ENCODE data around the gene CFAP74.

Gene CFAP74

DNA sequence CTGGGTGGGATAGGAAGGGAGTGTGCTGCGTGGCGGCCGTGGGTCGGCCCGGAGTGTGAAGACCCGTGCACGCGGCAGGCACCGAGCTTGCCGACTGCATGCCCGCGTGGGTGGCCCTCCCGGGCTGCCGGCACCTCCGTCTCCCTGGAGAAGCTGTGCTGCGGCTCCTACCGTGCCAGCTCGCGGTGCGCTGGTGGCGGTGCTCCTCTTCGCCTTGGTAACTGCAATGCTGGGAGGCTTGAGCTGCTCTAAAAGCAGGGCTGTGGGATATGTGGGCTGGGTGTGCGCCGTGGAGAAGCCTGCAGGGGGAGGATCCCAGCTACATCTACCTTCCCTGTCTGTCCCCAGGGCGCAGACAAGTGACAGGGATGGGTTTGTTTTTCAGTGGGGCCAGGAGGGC, 18.0 kb upstream of the CFAP74 start:
- no peak for DNase-seq (ENCODE audit: low read depth in 2 of 2)

DNA sequence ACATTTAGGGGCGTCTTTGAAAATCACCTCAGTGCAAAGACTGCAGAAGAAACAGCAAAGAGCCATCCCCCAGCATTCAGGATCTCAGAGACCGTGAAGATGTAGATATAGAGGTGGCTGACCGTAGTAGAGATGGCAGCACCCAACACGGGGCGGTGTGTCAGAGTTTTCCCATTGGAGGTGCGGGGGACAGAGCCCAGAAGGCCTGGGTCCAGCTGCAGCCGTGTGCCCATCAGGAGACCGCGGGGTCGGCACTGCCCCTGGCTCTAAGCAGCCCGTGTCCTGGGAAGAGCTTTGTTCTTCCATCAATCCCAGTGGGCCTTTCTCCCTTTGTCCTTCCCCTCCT, 16.7 kb upstream of the CFAP74 start:
- no peak for DNase-seq (ENCODE audit: low read depth in 2 of 2)

DNA sequence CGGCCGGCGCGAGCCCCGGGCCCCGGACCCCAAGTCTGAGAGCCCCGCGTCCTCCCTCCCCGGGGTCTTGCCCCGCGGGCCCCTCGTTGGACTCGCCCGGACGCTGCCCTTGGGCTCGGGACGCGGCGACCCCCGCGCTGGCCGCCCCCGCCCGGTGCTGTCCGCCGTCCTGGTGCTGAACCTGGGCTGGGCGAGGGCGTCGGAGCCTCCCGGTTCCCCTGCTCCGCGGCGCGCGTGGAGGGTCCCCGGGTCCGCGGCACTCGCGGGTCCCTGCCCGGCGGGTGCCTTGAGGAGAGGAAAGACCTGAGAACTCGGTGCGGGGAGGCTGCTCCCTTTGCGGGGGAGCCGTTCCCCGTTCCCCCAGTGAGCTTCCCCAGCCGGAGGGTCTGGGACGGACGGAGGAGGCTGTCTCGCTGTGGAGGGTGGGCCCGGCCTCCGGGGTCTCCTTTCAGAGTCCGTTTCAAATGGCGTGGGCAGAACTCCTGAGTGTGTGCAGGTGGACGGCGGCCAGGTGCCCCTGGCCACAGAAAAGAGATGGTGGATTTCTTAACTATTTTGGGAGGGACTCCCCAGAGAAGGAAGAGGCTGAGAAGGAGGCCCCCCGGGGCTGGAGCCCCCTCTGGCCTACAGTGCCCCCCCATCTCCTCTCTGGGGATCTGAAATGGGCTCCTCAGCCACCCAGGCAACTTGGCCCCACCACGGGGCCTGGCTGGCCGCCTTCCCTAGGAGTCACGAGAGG, 16.2 kb upstream of the CFAP74 start:
- no peak for DNase-seq (ENCODE audit: low read depth in 2 of 2)

DNA sequence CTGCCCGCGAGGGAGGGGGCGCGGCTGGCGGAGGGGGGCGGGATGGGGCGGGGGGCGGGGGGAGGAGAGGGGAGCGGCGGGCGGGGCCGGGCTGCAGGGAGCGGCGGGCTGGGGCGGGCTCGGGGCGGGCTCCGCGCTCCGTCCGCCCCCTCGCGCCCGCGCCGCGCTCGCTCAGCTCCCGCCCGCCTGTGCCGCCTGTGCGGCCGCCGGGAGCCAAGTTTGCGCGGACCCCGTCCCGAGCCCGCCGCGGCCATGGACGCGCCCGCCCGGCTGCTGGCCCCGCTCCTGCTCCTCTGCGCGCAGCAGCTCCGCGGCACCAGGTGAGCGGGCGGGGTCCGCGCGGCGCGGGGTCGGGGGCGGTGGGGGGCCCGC, 15.6 kb upstream of the CFAP74 start, which contains the start of gene GABRD:
GABRD (plus strand) TSS at position 174 of the 372 bp plus-strand sequence; CDS start at position 253, 79 bp downstream.
- DNase-seq (ENCODE audit: low read depth in 2 of 2): no peak

DNA sequence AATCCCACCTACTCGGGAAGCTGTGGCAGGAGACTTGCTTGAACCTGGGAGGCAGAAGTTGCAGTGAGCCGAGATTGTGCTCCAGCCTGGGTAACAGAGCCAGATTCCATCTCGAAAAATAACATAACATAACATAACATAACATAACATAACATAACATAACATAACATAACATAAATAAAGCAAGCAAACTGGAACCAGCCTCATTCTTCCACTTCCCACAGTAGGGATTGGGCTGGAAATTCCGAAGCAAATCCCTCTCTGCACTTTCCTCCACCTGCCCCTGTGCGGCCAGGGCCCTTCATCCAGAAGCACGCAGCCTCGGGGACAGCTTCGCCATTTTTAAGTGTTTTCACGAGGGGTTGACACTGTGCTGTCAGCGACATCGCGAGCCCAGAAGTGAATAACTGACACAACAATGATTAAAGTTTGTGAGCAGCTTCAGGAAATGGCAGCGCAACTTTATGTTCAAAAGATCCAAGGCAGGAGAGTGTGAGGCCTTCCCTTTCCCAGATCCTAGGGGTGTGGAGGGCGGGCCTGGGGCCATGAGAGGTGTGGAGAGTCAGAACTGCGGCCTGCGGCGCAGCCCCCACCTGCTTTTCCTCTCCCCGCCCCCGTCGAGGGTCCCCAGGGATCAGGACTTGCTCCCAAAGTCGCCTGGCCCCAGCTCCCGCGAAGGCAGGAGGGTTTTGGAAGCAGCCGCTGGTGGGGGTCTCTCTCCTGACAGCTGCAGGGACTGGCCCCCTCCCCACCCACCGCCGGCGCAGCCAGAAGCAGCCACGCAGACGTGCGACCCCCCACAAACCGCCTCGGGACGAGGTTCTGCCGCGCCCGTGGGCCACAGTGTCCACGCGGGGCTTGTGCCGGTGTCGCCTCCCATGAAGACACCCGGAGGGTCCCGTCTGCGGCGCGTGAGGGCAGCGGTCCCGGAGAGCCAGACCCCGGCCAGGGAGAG, 14.9 kb upstream of the CFAP74 start:
- DNase-seq (ENCODE audit: low read depth in 2 of 2): no peak

- DNase-seq (ENCODE audit: low read depth in 2 of 2): no peak
These were observed 12.5 kb upstream of the CFAP74 start for GRCh38 chr1:2016123-2016522.

- DNase-seq (ENCODE audit: low read depth in 2 of 2): no peak
These were observed 11.5 kb upstream of the CFAP74 start for GRCh38 chr1:2014741-2015735.

DNA sequence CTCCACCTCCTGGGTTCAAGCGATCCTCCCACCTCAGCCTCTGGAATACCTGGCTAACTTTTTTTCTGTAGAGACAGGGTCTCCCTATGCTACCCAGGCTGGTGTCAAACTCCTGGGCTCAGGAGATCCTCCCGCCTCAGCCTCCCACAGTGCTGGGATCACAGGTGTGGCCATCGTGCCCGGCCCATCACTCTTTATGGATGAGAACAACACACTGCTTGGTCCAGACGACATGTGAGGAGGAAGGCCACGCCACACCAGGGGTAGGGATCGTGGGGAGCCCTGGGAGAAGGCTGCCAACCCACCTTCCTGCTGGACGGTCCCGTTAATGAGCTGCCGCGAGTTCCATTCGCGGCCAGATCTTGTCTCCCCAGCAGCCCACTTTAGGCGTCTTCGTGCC, 10.6 kb upstream of the CFAP74 start:
- no peak for DNase-seq (ENCODE audit: low read depth in 2 of 2)

DNA sequence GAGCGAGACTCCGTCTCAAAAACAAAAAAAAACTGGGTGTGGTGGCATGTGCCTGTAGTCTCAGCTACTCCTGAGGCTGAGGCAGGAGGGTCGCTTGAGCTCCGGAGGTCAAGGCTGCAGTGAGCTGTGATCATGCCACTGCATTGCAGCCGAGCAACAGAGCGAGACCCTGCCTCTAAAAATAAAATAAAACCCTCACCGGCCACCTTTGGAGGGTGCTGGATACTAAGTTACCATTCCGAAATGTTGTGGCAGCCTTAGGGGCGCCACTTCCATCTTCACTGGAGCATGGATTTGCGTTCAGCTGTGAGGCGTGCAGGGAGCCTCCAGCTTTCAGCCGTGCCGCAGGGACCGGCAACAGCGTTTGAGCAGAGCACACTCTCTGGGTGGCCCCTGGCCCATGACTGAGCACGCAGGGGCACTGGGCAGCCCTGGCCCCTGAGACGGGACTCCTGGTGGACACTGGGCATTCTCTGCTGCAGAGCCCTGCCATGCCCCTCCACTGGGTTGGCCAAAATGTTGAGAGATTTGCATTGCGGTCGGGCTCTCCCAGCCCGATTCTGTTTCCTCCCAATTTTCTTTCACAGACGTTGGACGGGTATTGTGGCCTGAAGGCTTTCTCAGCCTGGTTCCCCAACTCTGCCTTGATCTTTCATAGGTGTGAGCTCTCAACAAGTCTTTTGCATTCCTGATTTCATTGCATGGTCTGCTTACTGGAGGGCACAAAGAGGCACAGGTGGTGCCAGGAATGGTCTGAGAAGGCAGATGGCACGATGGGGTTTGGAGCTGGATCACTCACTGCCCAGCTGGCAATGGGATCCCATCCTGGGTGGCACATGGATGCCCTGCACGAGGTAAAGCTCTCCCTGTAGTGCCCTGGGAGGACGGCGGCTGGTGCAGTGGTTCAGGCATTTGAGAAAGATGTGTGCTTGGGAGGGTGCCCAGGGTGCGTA, 5.8 kb upstream of the CFAP74 start:
- no peak for DNase-seq (ENCODE audit: low read depth in 2 of 2)

DNA sequence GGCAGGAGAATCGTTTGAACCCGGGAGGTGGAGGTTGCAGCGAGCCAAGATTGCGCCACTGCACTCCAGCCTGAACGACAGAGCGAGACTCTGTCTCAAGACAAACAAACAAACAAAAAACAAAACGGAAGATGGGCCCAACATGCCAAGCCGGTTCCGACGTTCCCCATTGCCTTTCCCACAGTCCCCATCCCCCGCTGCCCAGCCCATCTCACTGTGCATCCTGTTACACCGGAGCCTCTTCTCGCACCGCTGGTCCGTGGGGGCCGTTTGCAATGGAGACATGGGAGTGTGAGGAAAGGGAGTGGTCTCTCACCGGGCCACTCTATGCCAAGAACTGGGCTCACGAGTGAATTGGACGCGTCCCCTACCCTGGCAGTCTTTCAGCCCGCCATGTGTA, 1.3 kb upstream of the CFAP74 start:
- DNase-seq (ENCODE audit: low read depth in 2 of 2): no peak

DNA sequence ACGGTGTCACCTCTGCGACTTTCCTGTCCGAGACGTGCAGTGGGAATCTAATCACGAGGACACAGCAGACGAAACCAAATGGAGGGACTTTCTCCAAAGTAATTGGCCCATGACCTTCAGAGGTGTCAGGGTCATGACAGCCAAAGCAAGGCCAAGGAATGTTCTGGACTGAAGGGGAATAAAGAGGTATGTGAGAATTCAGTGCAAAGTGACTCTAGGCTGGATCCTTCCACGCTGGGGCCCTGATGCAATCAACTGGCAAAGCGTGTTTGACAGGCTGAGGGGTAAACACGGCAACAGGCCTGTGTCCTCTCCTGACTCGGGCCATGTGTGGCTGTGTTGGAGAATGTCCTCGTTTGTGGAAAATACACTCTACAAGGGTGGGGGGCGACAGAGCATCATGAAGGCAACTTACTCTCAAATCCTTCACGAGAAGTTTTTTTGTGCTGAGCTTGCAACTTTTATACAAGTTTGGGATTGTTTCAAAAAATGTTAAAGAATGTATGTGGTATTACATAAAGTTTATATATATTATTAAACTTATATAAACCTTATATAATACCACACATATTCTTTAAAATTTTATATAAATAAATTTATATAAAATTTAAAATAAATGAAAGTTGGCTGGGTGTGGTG, 1.7 kb downstream of the CFAP74 start:
- DNase-seq (ENCODE audit: low read depth in 2 of 2): no peak

DNA sequence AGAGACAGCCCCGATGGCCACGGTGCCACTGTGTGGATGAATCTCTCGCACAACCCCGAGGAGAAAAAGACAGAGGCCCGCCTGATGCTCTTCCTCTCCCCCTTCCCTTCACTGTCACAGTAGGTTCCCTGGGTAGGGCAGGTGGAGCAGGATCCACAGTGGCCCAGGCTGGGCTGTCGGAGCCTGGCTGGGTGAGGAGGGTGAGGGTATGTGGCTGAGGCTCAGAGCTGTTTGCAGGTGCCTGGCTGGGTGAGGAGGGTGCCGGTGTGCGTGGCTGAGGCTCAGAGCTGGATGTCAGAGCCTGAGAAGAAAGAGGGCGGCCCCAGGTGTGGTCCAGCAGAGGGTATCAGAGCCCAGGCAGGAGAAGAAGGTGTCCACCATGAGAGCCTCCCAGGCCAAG, 2.7 kb downstream of the CFAP74 start:
- DNase-seq (ENCODE audit: low read depth in 2 of 2): no peak

GRCh38 chr1:2000432-2000831, 3.2 kb downstream of the CFAP74 start:
- no peak for DNase-seq (ENCODE audit: low read depth in 2 of 2)

- DNase-seq (ENCODE audit: low read depth in 2 of 2): no peak
These were observed 6.0 kb downstream of the CFAP74 start for GRCh38 chr1:1997576-1997975.

GRCh38 chr1:1996207-1996651, 7.4 kb downstream of the CFAP74 start:
- DNase-seq (ENCODE audit: low read depth in 2 of 2): no peak

GRCh38 chr1:1994536-1994935, 9.1 kb downstream of the CFAP74 start:
- no peak for DNase-seq (ENCODE audit: low read depth in 2 of 2)

GRCh38 chr1:1990222-1990621, 13.4 kb downstream of the CFAP74 start:
- DNase-seq (ENCODE audit: low read depth in 2 of 2): no peak

DNA sequence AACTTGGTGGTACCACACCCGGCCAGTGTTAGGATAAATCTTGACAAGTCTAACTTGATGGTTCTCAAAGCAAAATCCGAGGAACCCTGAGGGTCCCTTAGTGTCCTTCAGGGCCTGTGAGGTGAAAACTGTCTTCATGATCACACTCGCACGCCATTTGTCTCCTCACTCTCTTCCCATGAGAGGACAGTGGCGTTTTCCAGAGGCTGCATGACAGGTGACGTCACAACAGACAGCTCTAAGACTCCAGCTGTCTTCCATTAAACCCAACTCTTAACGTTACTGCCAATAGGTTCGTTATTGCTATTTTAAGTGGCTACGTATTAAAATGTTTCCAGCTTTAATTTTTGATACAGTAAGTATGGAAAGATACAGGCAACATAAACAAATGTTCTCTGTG, 13.8 kb downstream of the CFAP74 start:
- no peak for DNase-seq (ENCODE audit: low read depth in 2 of 2)

GRCh38 chr1:1989102-1989542, 14.5 kb downstream of the CFAP74 start:
- DNase-seq (ENCODE audit: low read depth in 2 of 2): no peak
